Hematopoietic multipotent progenitor cell (in vitro differentiated cells): ENCODE results near the gene CHPT1. TPM values are rescaled to one million over a fixed set of nuclear protein-coding genes. Genes with fewer than 3 reads are reported as not detected.
"Not testable (repeated sequence)": the region's sequence is repeated elsewhere in the genome, so short reads cannot be mapped to it uniquely, and the experiment has no call there.

Experiments used
- DNase-seq, 3 donors: peaks; one replicate each; pipeline ENCODE4 v3.0.0-alpha.2; 2011 to 2015; ENCODE audit warnings: low read depth in 2 of 3, low spot score in 2 of 3
- total RNA-seq: library from RNA; depleted of rRNA; stranded (reverse); fragments of >200 nt; gene quantifications from one replicate; pipeline ENCODE4 v1.2.3, GENCODE V29; 2012

Gene CHPT1
- 23.4 TPM for total RNA-seq

- peak in 2 of 3 donors; percentile 63 to 69 for DNase-seq
Measured at GRCh38 chr12:101697197-101697929, at the start of gene CHPT1. CHPT1 (plus strand) TSS chr12:101697640; CDS start chr12:101697862, 222 bp downstream.

GRCh38 chr12:101647711-101648110, 49.7 kb upstream of the CHPT1 start:
- no peak for DNase-seq

GRCh38 chr12:101648195-101648594, 49.2 kb upstream of the CHPT1 start:
- DNase-seq: no peak

- DNase-seq: no peak
Measured at GRCh38 chr12:101650346-101651117, 46.9 kb upstream of the CHPT1 start.

- DNase-seq: no peak
Measured at GRCh38 chr12:101653030-101653429, 44.4 kb upstream of the CHPT1 start.

GRCh38 chr12:101653503-101653902, 43.9 kb upstream of the CHPT1 start:
- DNase-seq: no peak

GRCh38 chr12:101654442-101654841, 43.0 kb upstream of the CHPT1 start:
- DNase-seq: no peak

GRCh38 chr12:101655393-101655792, 42.0 kb upstream of the CHPT1 start:
- no peak for DNase-seq

- not testable (repeated sequence) for DNase-seq
Measured at GRCh38 chr12:101660662-101661061, 36.8 kb upstream of the CHPT1 start.

- no peak for DNase-seq
Measured at GRCh38 chr12:101663298-101663697, 34.1 kb upstream of the CHPT1 start.

GRCh38 chr12:101664992-101665391, 32.4 kb upstream of the CHPT1 start:
- DNase-seq: no peak

GRCh38 chr12:101666052-101666728, 31.2 kb upstream of the CHPT1 start:
- DNase-seq: no peak

GRCh38 chr12:101667591-101667990, 29.8 kb upstream of the CHPT1 start:
- no peak for DNase-seq

- DNase-seq: peak in 2 of 3 donors; percentile 81 to 87
Measured at GRCh38 chr12:101670007-101670671, 27.3 kb upstream of the CHPT1 start.

GRCh38 chr12:101671157-101671791, 26.2 kb upstream of the CHPT1 start:
- DNase-seq: peak in 2 of 3 donors; percentile 56 to 87

GRCh38 chr12:101671833-101672232, 25.6 kb upstream of the CHPT1 start:
- no peak for DNase-seq

GRCh38 chr12:101675555-101675954, 21.9 kb upstream of the CHPT1 start:
- no peak for DNase-seq

GRCh38 chr12:101676497-101676896, 20.9 kb upstream of the CHPT1 start:
- DNase-seq: not testable (repeated sequence)

GRCh38 chr12:101678081-101678480, 19.4 kb upstream of the CHPT1 start:
- no peak for DNase-seq

- DNase-seq: no peak
Measured at GRCh38 chr12:101680240-101680639, 17.2 kb upstream of the CHPT1 start.
